ENCODE data around the gene EPHA7. TPM values are rescaled to one million over a fixed set of nuclear protein-coding genes. Genes with fewer than 3 reads are reported as not detected.

EPHA7 gene
- total RNA-seq, 1 donor, result under 0.01 TPM

DNA sequence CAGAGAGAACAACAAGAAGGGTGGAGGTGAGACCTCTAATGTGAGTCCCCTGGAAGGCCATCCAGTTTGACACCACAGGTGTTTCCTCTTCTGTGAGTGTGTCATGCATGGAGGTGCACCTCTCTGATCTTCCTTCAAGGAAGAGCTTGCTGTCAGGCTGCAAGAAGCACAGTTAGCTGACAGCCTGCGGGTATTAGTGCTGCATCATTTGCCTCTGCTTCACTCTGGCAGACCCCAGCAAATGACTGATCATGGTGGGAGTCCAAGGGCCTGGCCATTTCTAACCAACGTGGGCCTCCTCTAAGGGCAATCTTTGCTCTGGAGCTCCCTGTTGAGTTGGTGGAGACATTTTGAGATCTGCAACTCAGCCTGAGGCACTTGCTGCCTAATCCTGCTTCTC, 206.3 kb downstream of the EPHA7 start:
- H3K27me3 ChIP-seq (ENCODE audit: insufficient read depth, low read length), result no peaks in the 10 kb centered on the region
- H3K4me3 ChIP-seq (ENCODE audit: low read length), result no peak overlapping the region
- peaks cover 13% of the 10 kb centered on the region for H3K9me3 ChIP-seq (ENCODE audit: low read depth, low read length)
- H3K4me1 ChIP-seq (ENCODE audit: insufficient read depth, low read length), result no peaks in the 10 kb centered on the region

DNA sequence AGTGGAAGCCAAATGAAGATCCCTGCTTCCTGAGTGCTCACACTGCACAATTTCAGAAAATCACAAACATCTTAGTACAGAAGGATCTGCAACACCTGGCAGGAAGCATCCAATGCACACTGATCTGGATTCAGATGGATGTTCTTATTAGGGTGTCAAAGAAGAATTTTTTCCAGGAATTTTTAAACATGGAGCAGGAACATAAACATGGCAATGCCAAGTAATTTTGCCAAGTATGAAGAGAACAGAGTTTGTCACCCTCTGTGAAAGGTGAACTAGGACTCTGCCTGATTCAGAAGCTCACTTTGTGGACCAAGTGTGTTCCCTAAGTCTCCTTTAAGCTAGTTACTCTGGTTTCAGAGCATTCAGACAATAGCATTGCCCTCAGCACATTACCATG, 208.5 kb downstream of the EPHA7 start:
- Histone ChIP-seq H3K4me1 (ENCODE audit: insufficient read depth, low read length) (no peaks in the 10 kb centered on the region), H3K9me3 (ENCODE audit: low read depth, low read length) (no peaks in the 10 kb centered on the region), H3K4me3 (ENCODE audit: low read length) (no peak overlapping the region), H3K27me3 (ENCODE audit: insufficient read depth, low read length) (no peaks in the 10 kb centered on the region)

DNA sequence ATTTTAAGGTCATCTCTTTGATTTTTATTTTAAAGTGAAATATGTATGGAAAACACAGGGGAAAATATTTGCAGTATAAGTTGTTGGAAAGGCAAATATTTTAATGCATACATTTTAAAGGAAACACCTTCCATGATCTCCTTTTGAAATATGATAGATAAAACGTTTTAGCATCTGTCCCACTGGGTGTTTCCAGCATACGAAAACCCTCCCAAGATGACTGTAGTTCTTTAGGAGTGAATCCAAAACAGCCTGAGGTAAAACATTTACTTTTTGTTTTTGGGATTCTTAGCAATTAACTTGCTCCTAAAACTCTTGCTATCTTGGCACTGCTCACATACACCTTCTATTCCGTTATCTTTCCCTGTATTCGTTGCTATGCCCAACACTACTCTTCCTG, 210.0 kb downstream of the EPHA7 start:
- H3K4me1 ChIP-seq (ENCODE audit: insufficient read depth, low read length), result no peaks in the 10 kb centered on the region
- H3K9me3 ChIP-seq (ENCODE audit: low read depth, low read length), result no peaks in the 10 kb centered on the region
- H3K27me3 ChIP-seq (ENCODE audit: insufficient read depth, low read length), result no peaks in the 10 kb centered on the region
- no peak overlapping the region for H3K4me3 ChIP-seq (ENCODE audit: low read length)

DNA sequence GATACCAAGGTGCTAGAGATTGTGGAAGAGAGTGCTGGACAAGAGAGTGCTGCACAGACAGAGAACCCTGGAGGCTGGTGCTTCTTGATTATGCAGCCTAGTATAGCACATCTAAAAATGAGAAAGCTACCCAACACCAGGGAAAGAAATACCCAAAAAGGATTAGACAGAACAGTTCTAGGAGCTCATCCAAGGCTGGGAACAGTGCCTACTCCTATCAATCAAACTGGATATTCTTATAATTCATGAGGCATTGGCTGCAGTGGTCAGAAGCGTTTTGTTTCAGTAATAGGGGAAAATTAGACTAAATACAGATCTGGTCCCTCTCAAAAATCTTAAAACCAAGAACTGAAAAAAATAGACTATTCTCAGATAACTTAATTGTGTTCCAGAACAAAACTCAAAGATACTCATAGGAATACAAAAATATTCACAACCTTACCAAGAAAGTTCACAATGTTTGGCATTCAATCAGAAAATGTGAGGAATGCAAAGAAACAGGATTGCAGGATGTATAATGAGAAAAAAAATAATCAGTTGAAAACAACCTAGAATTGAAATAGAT, 222.9 kb downstream of the EPHA7 start:
- no peak overlapping the region for H3K4me3 ChIP-seq (ENCODE audit: low read length)
- H3K4me1 ChIP-seq (ENCODE audit: insufficient read depth, low read length), result no peaks in the 10 kb centered on the region
- no peaks in the 10 kb centered on the region for H3K27me3 ChIP-seq (ENCODE audit: insufficient read depth, low read length)
- no peaks in the 10 kb centered on the region for H3K9me3 ChIP-seq (ENCODE audit: low read depth, low read length)

DNA sequence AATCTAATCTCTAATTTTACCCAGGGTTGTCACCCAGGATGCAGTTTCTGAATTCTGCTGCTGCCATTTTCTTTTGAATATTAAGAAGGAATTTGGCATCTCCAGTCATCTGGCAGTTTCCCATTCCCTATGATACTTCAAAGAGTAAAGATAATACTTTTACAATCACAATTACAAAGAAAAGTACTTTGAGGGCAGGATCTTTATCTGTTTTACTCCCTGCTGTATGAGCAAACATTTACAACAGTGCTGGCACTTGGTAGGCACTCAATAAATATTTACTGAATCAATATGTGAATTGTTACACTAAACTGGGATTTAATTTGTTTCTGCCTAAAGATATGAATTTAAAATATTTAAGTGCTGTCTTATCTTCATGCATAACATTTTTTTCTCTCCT, 224.9 kb downstream of the EPHA7 start:
- Histone ChIP-seq H3K9me3 (ENCODE audit: low read depth, low read length) (no peaks in the 10 kb centered on the region), H3K4me1 (ENCODE audit: insufficient read depth, low read length) (no peaks in the 10 kb centered on the region), H3K4me3 (ENCODE audit: low read length) (no peak overlapping the region), H3K27me3 (ENCODE audit: insufficient read depth, low read length) (no peaks in the 10 kb centered on the region)

DNA sequence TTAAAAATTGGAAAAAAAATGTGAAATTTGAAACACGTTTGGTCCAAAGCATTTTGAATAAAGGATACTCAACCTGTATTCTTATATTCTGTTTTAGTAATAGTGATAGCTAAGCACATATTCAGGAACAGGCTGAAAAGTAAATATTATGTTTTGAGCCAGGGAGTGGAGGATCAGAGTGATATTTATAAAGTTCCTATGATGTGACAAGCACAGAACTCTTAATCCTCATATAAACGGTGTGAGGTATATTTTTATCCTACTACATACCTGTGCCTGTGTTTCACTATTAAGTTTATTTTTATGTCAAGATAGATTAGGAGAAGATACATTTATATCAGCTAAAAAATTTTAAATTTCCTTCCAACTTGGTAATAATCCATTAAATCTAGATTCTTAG, 225.5 kb downstream of the EPHA7 start:
- H3K4me3 ChIP-seq (ENCODE audit: low read length), result no peak overlapping the region
- no peaks in the 10 kb centered on the region for H3K4me1 ChIP-seq (ENCODE audit: insufficient read depth, low read length)
- H3K9me3 ChIP-seq (ENCODE audit: low read depth, low read length), result no peaks in the 10 kb centered on the region
- H3K27me3 ChIP-seq (ENCODE audit: insufficient read depth, low read length), result no peaks in the 10 kb centered on the region

Measured in mononuclear cell (primary cell).